H9 (cell line): ENCODE results near the gene HUWE1. TPM values are rescaled to one million over a fixed set of nuclear protein-coding genes. Genes with fewer than 3 reads are reported as not detected.

Experiments used
- DNase-seq: peaks from one replicate; pipeline ENCODE4 v3.0.0-alpha.2; 2017
- H2AFZ ChIP-seq: one replicate; pipeline ENCODE4 v1.6.1; 2013; ENCODE audit warnings: mild to moderate bottlenecking, low read length, control low read depth, moderate library complexity
- H2AK5ac ChIP-seq: 2 replicates; pipeline ENCODE4 v1.6.1; 2013; ENCODE audit warnings: low read length, control low read depth, mixed read lengths; ENCODE audit not compliant: insufficient read length
- H2BK120ac ChIP-seq: one replicate; pipeline ENCODE4 v1.6.1; 2013; ENCODE audit warnings: low read depth, mild to moderate bottlenecking, low read length, control low read depth, inconsistent platforms; ENCODE audit not compliant: poor library complexity, severe bottlenecking
- H2BK12ac ChIP-seq: 2 replicates; pipeline ENCODE4 v1.6.1; 2013; ENCODE audit warnings: low read length, control low read depth, mixed read lengths, low read depth; ENCODE audit not compliant: insufficient read length
- H2BK15ac ChIP-seq: 2 replicates; pipeline ENCODE4 v1.6.1; 2013; ENCODE audit warnings: low read depth, low read length, control low read depth
- H2BK20ac ChIP-seq: one replicate; pipeline ENCODE4 v1.6.1; 2013; ENCODE audit warnings: low read depth, mild to moderate bottlenecking, low read length, control low read depth, inconsistent platforms; ENCODE audit not compliant: poor library complexity, severe bottlenecking
- H2BK5ac ChIP-seq: 2 replicates; pipeline ENCODE4 v1.6.1; 2013; ENCODE audit warnings: low read length, control low read depth, mixed read lengths; ENCODE audit not compliant: insufficient read length
- H3K14ac ChIP-seq: 2 replicates; pipeline ENCODE4 v1.6.1; 2013; ENCODE audit warnings: low read length, control low read depth; ENCODE audit not compliant: insufficient read depth
- H3K18ac ChIP-seq: 2 replicates; pipeline ENCODE4 v1.6.1; 2013; ENCODE audit warnings: low read depth, mild to moderate bottlenecking, mixed read lengths, low read length, control low read depth; ENCODE audit not compliant: insufficient read length
- H3K23ac ChIP-seq: 2 replicates; pipeline ENCODE4 v1.6.1; 2013; ENCODE audit warnings: low read length, control low read depth, mixed read lengths, low read depth; ENCODE audit not compliant: insufficient read length
- H3K23me2 ChIP-seq: 2 replicates; pipeline ENCODE4 v1.6.1; 2013; ENCODE audit warnings: low read depth, mild to moderate bottlenecking, mixed read lengths, low read length, control low read depth; ENCODE audit not compliant: insufficient read length, poor library complexity, severe bottlenecking
- H3K27ac ChIP-seq: 2 replicates; pipeline ENCODE4 v1.5.1; 2013; ENCODE audit warnings: low read length, control low read depth, mixed read lengths, low read depth; ENCODE audit not compliant: insufficient read length
- H3K27me3 ChIP-seq: 2 replicates; pipeline ENCODE4 v1.6.1; 2013; ENCODE audit warnings: low read length, control low read depth, inconsistent platforms; ENCODE audit not compliant: insufficient read depth
- H3K4ac ChIP-seq: 2 replicates; pipeline ENCODE4 v1.6.1; 2013; ENCODE audit warnings: low read depth, mild to moderate bottlenecking, control low read depth, inconsistent platforms, low read length, moderate library complexity
- H3K4me1 ChIP-seq: 2 replicates; pipeline ENCODE4 v1.6.1; 2013; ENCODE audit warnings: low read length, control low read depth, inconsistent platforms; ENCODE audit not compliant: insufficient read depth
- H3K4me2 ChIP-seq: 2 replicates; pipeline ENCODE4 v1.6.1; 2013; ENCODE audit warnings: low read length, control low read depth, mixed read lengths; ENCODE audit not compliant: insufficient read length, insufficient read depth
- H3K56ac ChIP-seq: 2 replicates; pipeline ENCODE4 v1.6.1; 2013; ENCODE audit warnings: low read depth, mild to moderate bottlenecking, mixed read lengths, low read length, control low read depth; ENCODE audit not compliant: insufficient read length
- H3K79me1 ChIP-seq: 2 replicates; pipeline ENCODE4 v1.6.1; 2013; ENCODE audit warnings: low read depth, mild to moderate bottlenecking, moderate library complexity, low read length, control low read depth, inconsistent platforms; ENCODE audit not compliant: insufficient read depth, poor library complexity, severe bottlenecking
- H3K79me2 ChIP-seq: 2 replicates; pipeline ENCODE4 v1.6.1; 2013; ENCODE audit warnings: low read length, control low read depth, inconsistent platforms; ENCODE audit not compliant: insufficient read depth
- H3K9ac ChIP-seq: 2 replicates; pipeline ENCODE4 v1.6.1; 2013; ENCODE audit warnings: low read length, control low read depth, mixed read lengths; ENCODE audit not compliant: insufficient read length; ENCODE audit errors: extremely low read depth
- H3K9me3 ChIP-seq: one replicate; pipeline ENCODE4 v1.6.1; 2013; ENCODE audit warnings: low read depth, low read length, inconsistent platforms; ENCODE audit not compliant: control insufficient read depth
- H3T11ph ChIP-seq: one replicate; pipeline ENCODE4 v1.6.1; 2013; ENCODE audit warnings: mild to moderate bottlenecking, low read length, control low read depth, inconsistent platforms
- H4K20me1 ChIP-seq: one replicate; pipeline ENCODE4 v1.6.1; 2013; ENCODE audit not compliant: control insufficient read depth, insufficient read length, insufficient read depth
- H4K5ac ChIP-seq: 2 replicates; pipeline ENCODE4 v1.6.1; 2013; ENCODE audit warnings: low read depth, mild to moderate bottlenecking, mixed read lengths, low read length, control low read depth; ENCODE audit not compliant: insufficient read length
- H4K8ac ChIP-seq: replicated peaks from 2 replicates; pipeline ENCODE4 v1.6.1; 2013; ENCODE audit warnings: low read length, control low read depth, mixed read lengths, low read depth; ENCODE audit not compliant: insufficient read length
- H4K91ac ChIP-seq: 2 replicates; pipeline ENCODE4 v1.6.1; 2013; ENCODE audit warnings: low read depth, mild to moderate bottlenecking, moderate library complexity, mixed read lengths, low read length, control low read depth; ENCODE audit not compliant: insufficient read length
- H3K27ac Mint-ChIP-seq, 3 experiments: 2 replicates in 2 of 3; 3 replicates in 1 of 3; pipeline ENCODE4 v1.8.0; 2020 to 2021; ENCODE audit warnings: mixed read lengths in 3 of 3, mild to moderate bottlenecking in 1 of 3, moderate library complexity in 1 of 3
- H3K27me3 Mint-ChIP-seq: 2 replicates; pipeline ENCODE4 v1.8.0; 2021; ENCODE audit warnings: low read depth, mild to moderate bottlenecking, moderate library complexity, mixed read lengths
- H3K36me3 Mint-ChIP-seq, 3 experiments: 2 replicates in 2 of 3; 3 replicates in 1 of 3; pipeline ENCODE4 v1.8.0; 2020 to 2021; ENCODE audit warnings: low read depth in 3 of 3, mixed read lengths in 3 of 3; ENCODE audit not compliant: insufficient read depth in 1 of 3
- H3K4me1 Mint-ChIP-seq, 2 experiments: 2 replicates each; pipeline ENCODE4 v1.8.0; 2020; ENCODE audit warnings: mixed read lengths in 2 of 2
- H3K4me3 Mint-ChIP-seq, 2 experiments: 2 replicates in 1 of 2; 3 replicates in 1 of 2; pipeline ENCODE4 v1.8.0; 2020 to 2021; ENCODE audit warnings: mild to moderate bottlenecking in 2 of 2, mixed read lengths in 2 of 2, moderate library complexity in 1 of 2
- H3K9me3 Mint-ChIP-seq, 2 experiments: 2 replicates in 1 of 2; 3 replicates in 1 of 2; pipeline ENCODE4 v1.8.0; 2020; ENCODE audit warnings: mild to moderate bottlenecking in 2 of 2, mixed read lengths in 2 of 2, moderate library complexity in 1 of 2
- CTCF ChIP-seq: fragments of 200-600 bp; sonication (generic); conservative IDR thresholded peaks from 3 replicates; pipeline ENCODE4 v1.8.0; 2021; ENCODE audit warnings: antibody characterized with exemption, mild to moderate bottlenecking
- WGBS: extraction: QIAGEN DNeasy Blood & Tissue Kit; methylation state at CpG from one replicate; pipeline ENCODE4 v1.1.7; 2013; ENCODE audit warnings: missing lambda C conversion rate, low lambda C conversion rate, mixed read lengths; ENCODE audit not compliant: insufficient read length; ENCODE audit errors: extremely low coverage; 5-methylcytosine and 5-hydroxymethylcytosine counted together
- total RNA-seq: library from RNA; stranded (reverse); gene quantifications from 2 replicates; pipeline ENCODE4 v1.2.1, GENCODE V29; 2021

Gene HUWE1
- total RNA-seq, 1 experiment from 2014 or later: 230 TPM

- Histone ChIP-seq H4K91ac (no peak overlapping the region), H2BK15ac (no peak overlapping the region), H3K27ac (no peak overlapping the region), H4K5ac (no peak overlapping the region), H2BK5ac (no peak overlapping the region), H3K27me3 (no peaks in the 10 kb centered on the region), H2BK12ac (no peak overlapping the region), H3T11ph (no peak overlapping the region), H3K79me2 (no peaks in the 10 kb centered on the region), H3K18ac (no peak overlapping the region), H3K79me1 (no peaks in the 10 kb centered on the region), H3K56ac (no peak overlapping the region), H3K9me3 (peaks cover 20% of the 10 kb centered on the region), H2AFZ (no peak overlapping the region), H2BK120ac (no peak overlapping the region), H2AK5ac (no peak overlapping the region), H3K4me2 (no peak overlapping the region), H4K8ac (no peak overlapping the region), H3K23me2 (no peaks in the 10 kb centered on the region), H4K20me1 (no peaks in the 10 kb centered on the region), H3K4ac (no peak overlapping the region), H3K4me1 (no peaks in the 10 kb centered on the region), H3K9ac (no peak overlapping the region), H3K14ac (no peak overlapping the region), H2BK20ac (no peak overlapping the region), H3K23ac (no peak overlapping the region)
- TF ChIP-seq CTCF: no peak
- no peaks in the 10 kb centered on the region for H3K27me3 Mint-ChIP-seq
- H3K36me3 Mint-ChIP-seq: no peaks in the 10 kb centered on the region; a peak in 3 of 7 replicates
- no peak overlapping the region for H3K27ac Mint-ChIP-seq
- no CpG with 5 or more reads among the region's 4 CpGs for WGBS
- no peak for DNase-seq
- H3K4me3 Mint-ChIP-seq: no peak overlapping the region
- H3K4me1 Mint-ChIP-seq: no peaks in the 10 kb centered on the region
- H3K9me3 Mint-ChIP-seq: peaks cover 64 to 67% of the 10 kb centered on the region in 2 experiments
Measured at GRCh38 chrX:53704294-53704693, 17.8 kb upstream of the HUWE1 start.
